Erythroblast (primary cell): ENCODE measurements around the gene ALS2CL.

ENCODE experiments used
- GATA1 ChIP-seq: IDR thresholded peaks from 2 replicates; pipeline ENCODE4 v1.6.1; 2011; ENCODE audit warnings: low read depth, mild to moderate bottlenecking, control low read depth, low read length, moderate library complexity
- POLR2A ChIP-seq: IDR thresholded peaks from 2 replicates; pipeline ENCODE4 v1.6.1; 2011; ENCODE audit warnings: mild to moderate bottlenecking, low read length

DNA sequence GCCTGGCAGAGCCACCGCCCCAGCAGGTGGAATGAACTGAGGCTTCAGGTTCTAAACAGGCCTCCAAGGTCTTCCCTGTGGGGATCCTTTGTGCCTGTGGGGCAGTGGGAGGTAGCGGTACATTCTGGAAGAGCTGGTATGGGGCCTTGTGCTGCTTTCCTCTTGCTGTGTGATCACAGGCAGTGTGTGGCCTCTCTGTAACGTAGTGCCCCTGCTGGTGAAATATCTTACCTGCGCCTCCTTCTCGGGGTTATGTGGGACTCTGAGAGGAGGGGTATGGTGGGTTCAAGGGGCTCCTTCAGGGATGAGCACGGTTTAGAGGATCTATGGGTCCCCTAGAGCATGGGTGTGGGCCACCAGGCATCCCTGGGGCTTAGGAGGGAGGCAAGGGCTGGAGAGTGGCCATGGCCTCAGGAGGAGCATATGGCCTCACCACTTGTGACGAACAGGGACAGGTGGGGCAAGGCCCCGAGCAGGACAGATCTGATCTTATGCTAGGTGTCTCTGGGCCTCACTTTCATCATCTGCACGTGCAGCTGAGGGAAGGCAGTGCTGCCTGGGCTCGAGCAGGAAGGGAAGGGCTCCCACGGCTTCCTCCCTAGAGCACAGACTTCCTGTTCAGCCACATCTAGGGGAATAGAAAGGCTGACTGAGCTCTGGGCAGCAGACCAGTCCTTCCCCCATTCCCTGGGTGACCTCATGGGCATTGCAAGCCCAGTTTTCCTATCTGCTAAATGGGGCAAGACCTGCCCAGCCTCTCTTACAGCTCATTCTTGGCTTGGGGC lies 1.9 kb upstream of the ALS2CL start:
- TF ChIP-seq POLR2A (no peak), GATA1 (no peak)
